IPS-18a (cell line): ENCODE data around the gene HOXC10.

Experiments
- H3K27ac ChIP-seq: one replicate; pipeline ENCODE4 v1.5.1; 2013; ENCODE audit warnings: low read length
- H3K27me3 ChIP-seq: one replicate; pipeline ENCODE4 v1.6.1; 2013; ENCODE audit warnings: mild to moderate bottlenecking, low read length; ENCODE audit not compliant: control insufficient read depth, insufficient read depth
- H3K36me3 ChIP-seq: one replicate; pipeline ENCODE4 v1.6.1; 2013; ENCODE audit warnings: low read depth, low read length; ENCODE audit not compliant: control insufficient read depth
- H3K4me1 ChIP-seq: one replicate; pipeline ENCODE4 v1.6.1; 2013; ENCODE audit warnings: low read depth, low read length; ENCODE audit not compliant: control insufficient read depth
- H3K4me3 ChIP-seq: one replicate; pipeline ENCODE4 v1.5.1; 2013; ENCODE audit warnings: low read length
- H3K9ac ChIP-seq: one replicate; pipeline ENCODE4 v1.6.1; 2013; ENCODE audit warnings: mild to moderate bottlenecking, low read length, moderate library complexity
- H3K9me3 ChIP-seq: one replicate; pipeline ENCODE4 v1.6.1; 2013; ENCODE audit warnings: low read depth, low read length; ENCODE audit not compliant: control insufficient read depth

The HOXC10 gene

GRCh38 chr12:54037360-54038283 lies 52.7 kb downstream of the HOXC10 start:
- Histone ChIP-seq H3K27ac (no peak overlapping the region), H3K4me3 (no peak overlapping the region), H3K4me1 (no peaks in the 10 kb centered on the region), H3K36me3 (no peaks in the 10 kb centered on the region), H3K9me3 (no peaks in the 10 kb centered on the region), H3K9ac (no peak overlapping the region), H3K27me3 (peaks cover 100% of the 10 kb centered on the region)

- Histone ChIP-seq H3K4me1 (no peaks in the 10 kb centered on the region), H3K9ac (no peak overlapping the region), H3K4me3 (no peak overlapping the region), H3K36me3 (no peaks in the 10 kb centered on the region), H3K27ac (no peak overlapping the region), H3K27me3 (peaks cover 100% of the 10 kb centered on the region), H3K9me3 (no peaks in the 10 kb centered on the region)
Observed at GRCh38 chr12:54038284-54038870, 53.4 kb downstream of the HOXC10 start.

- no peaks in the 10 kb centered on the region for H3K9me3 ChIP-seq
- no peaks in the 10 kb centered on the region for H3K36me3 ChIP-seq
- no peaks in the 10 kb centered on the region for H3K4me1 ChIP-seq
- no peak overlapping the region for H3K27ac ChIP-seq
- no peak overlapping the region for H3K9ac ChIP-seq
- H3K4me3 ChIP-seq, result no peak overlapping the region
- H3K27me3 ChIP-seq, result peaks cover 100% of the 10 kb centered on the region
Observed at GRCh38 chr12:54038871-54039414, 54.0 kb downstream of the HOXC10 start.

GRCh38 chr12:54039417-54040147 lies 54.6 kb downstream of the HOXC10 start:
- H3K4me3 ChIP-seq, result no peak overlapping the region
- H3K36me3 ChIP-seq, result no peaks in the 10 kb centered on the region
- H3K9me3 ChIP-seq, result no peaks in the 10 kb centered on the region
- no peak overlapping the region for H3K27ac ChIP-seq
- no peaks in the 10 kb centered on the region for H3K4me1 ChIP-seq
- H3K9ac ChIP-seq, result no peak overlapping the region
- peaks cover 100% of the 10 kb centered on the region for H3K27me3 ChIP-seq
